GM23338 (cell line): ENCODE results near the gene CACNA1C. TPM values are rescaled to one million over a fixed set of nuclear protein-coding genes. Genes with fewer than 3 reads are reported as not detected.

Experiments used
- ATAC-seq: fragments of 200-7000 bp; cut with Tn5 transposase; 3 replicates; pipeline ENCODE4 v1.9.1; 2020
- DNase-seq: peaks from one replicate; pipeline ENCODE4 v3.0.0-alpha.2; 2015; ENCODE audit warnings: low spot score
- H2AFZ ChIP-seq: fragments of 200-600 bp; sonication (generic); 2 replicates; pipeline ENCODE4 v1.8.0; 2016; ENCODE audit warnings: antibody characterized with exemption, mild to moderate bottlenecking, moderate library complexity
- H3F3A ChIP-seq: fragments of 200-600 bp; sonication (generic); replicated peaks from 2 replicates; pipeline ENCODE4 v1.8.0; 2017; ENCODE audit warnings: antibody characterized with exemption, mixed run types, low read depth
- H3K27ac ChIP-seq: fragments of 200-600 bp; sonication (generic); 2 replicates; pipeline ENCODE4 v1.6.1; 2016; ENCODE audit warnings: low read depth
- H3K27me3 ChIP-seq: fragments of 200-600 bp; sonication (generic); 2 replicates; pipeline ENCODE4 v1.8.0; 2016; ENCODE audit warnings: mild to moderate bottlenecking, mixed run types, moderate library complexity; ENCODE audit not compliant: insufficient read depth
- H3K36me3 ChIP-seq: fragments of 200-600 bp; sonication (generic); 2 replicates; pipeline ENCODE4 v1.8.0; 2016; ENCODE audit warnings: mild to moderate bottlenecking; ENCODE audit not compliant: insufficient read depth
- H3K4me1 ChIP-seq: fragments of 200-600 bp; sonication (generic); 2 replicates; pipeline ENCODE4 v1.8.0; 2016; ENCODE audit warnings: mild to moderate bottlenecking, moderate library complexity; ENCODE audit not compliant: insufficient read depth
- H3K4me2 ChIP-seq: fragments of 200-600 bp; sonication (generic); 2 replicates; pipeline ENCODE4 v1.7.1; 2017; ENCODE audit warnings: mixed run types
- H3K4me3 ChIP-seq: fragments of 200-600 bp; sonication (generic); 2 replicates; pipeline ENCODE4 v1.6.1; 2016; ENCODE audit warnings: mixed run types
- H3K79me2 ChIP-seq: fragments of 200-600 bp; sonication (generic); replicated peaks from 2 replicates; pipeline ENCODE4 v1.8.0; 2017; ENCODE audit warnings: mild to moderate bottlenecking; ENCODE audit not compliant: insufficient read depth
- H3K9me2 ChIP-seq: fragments of 200-600 bp; sonication (generic); 2 replicates; pipeline ENCODE4 v1.8.0; 2017; ENCODE audit not compliant: insufficient read depth
- H4K20me1 ChIP-seq: fragments of 200-600 bp; sonication (generic); replicated peaks from 2 replicates; pipeline ENCODE4 v1.8.0; 2017; ENCODE audit warnings: mild to moderate bottlenecking; ENCODE audit not compliant: insufficient read depth
- H3K27ac Mint-ChIP-seq: 2 replicates; pipeline ENCODE4 v1.8.0; 2020; ENCODE audit warnings: inconsistent platforms, mild to moderate bottlenecking, moderate library complexity, mixed read lengths
- H3K27me3 Mint-ChIP-seq: 3 replicates; pipeline ENCODE4 v1.8.0; 2022; ENCODE audit warnings: low read depth, mild to moderate bottlenecking, moderate library complexity, mixed read lengths, inconsistent platforms; ENCODE audit not compliant: insufficient read depth, poor library complexity
- H3K36me3 Mint-ChIP-seq: 3 replicates; pipeline ENCODE4 v1.8.0; 2021; ENCODE audit warnings: low read depth, mild to moderate bottlenecking, inconsistent platforms, moderate library complexity, mixed read lengths
- H3K4me1 Mint-ChIP-seq: 3 replicates; pipeline ENCODE4 v1.8.0; 2020; ENCODE audit warnings: mild to moderate bottlenecking, inconsistent platforms, mixed read lengths
- H3K4me3 Mint-ChIP-seq: 3 replicates; pipeline ENCODE4 v1.8.0; 2021; ENCODE audit warnings: moderate library complexity, mild to moderate bottlenecking, inconsistent platforms, mixed read lengths
- H3K9me3 Mint-ChIP-seq: 3 replicates; pipeline ENCODE4 v1.8.0; 2020; ENCODE audit warnings: moderate library complexity, mild to moderate bottlenecking, inconsistent platforms, mixed read lengths
- CREB1 ChIP-seq: fragments of 250-450 bp; sonication (Bioruptor Pico); IDR thresholded peaks from 2 replicates; pipeline ENCODE4 v1.5.0; 2020; ENCODE audit warnings: low read depth, mild to moderate bottlenecking, moderate library complexity
- EZH2 ChIP-seq: fragments of 200-600 bp; sonication (generic); IDR thresholded peaks from one replicate; pipeline ENCODE4 v1.8.0; 2017; ENCODE audit warnings: antibody characterized with exemption, mild to moderate bottlenecking, low read depth; ENCODE audit not compliant: unreplicated experiment
- EZH2phosphoT487 ChIP-seq: fragments of 200-600 bp; sonication (generic); IDR thresholded peaks from one replicate; pipeline ENCODE4 v1.8.1; 2018; ENCODE audit warnings: antibody characterized with exemption; ENCODE audit not compliant: unreplicated experiment
- JUNB ChIP-seq: IDR thresholded peaks from one replicate; pipeline ENCODE4 v1.6.1; 2016; ENCODE audit warnings: antibody characterized with exemption; ENCODE audit not compliant: unreplicated experiment
- NANOG ChIP-seq: IDR thresholded peaks from 2 replicates; pipeline ENCODE4 v1.6.1; 2016; ENCODE audit warnings: antibody characterized with exemption, borderline replicate concordance
- POLR2AphosphoS5 ChIP-seq: IDR thresholded peaks from 2 replicates; pipeline ENCODE4 v1.6.1; 2016; ENCODE audit warnings: antibody characterized with exemption, low read depth
- STAT1 ChIP-seq: IDR thresholded peaks from one replicate; pipeline ENCODE4 v1.6.1; 2016; ENCODE audit warnings: antibody characterized with exemption; ENCODE audit not compliant: unreplicated experiment
- ZNF114 ChIP-seq: fragments of 250-450 bp; sonication (Bioruptor Pico); IDR thresholded peaks from 2 replicates; pipeline ENCODE4 v1.5.0; 2020; ENCODE audit warnings: mild to moderate bottlenecking, moderate library complexity
- ZNF331 ChIP-seq: fragments of 250-450 bp; sonication (Bioruptor Pico); IDR thresholded peaks from 2 replicates; pipeline ENCODE4 v1.5.0; 2020; ENCODE audit warnings: low read depth, mild to moderate bottlenecking, moderate library complexity
- polyA plus RNA-seq: library from polyadenylated mRNA; unstranded; fragments of >200 nt; fragmentation: Nextera tagmentation; extraction: Ambion mirVana; gene quantifications from 2 replicates; pipeline ENCODE4 v1.2.1, GENCODE V29; 2016
- total RNA-seq: library from RNA; depleted of rRNA; stranded (reverse); fragments of >200 nt; shearing (Covaris generic); gene quantifications from 2 replicates; pipeline ENCODE4 v1.2.3, GENCODE V29; 2014
- TF ChIP-seq, protein P1 (sequence below): IDR thresholded peaks from one replicate; pipeline ENCODE4 v1.6.1; 2018; ENCODE audit warnings: antibody characterized with exemption; ENCODE audit not compliant: unreplicated experiment
- TF ChIP-seq, protein P2 (sequence below): fragments of 250-450 bp; sonication (Bioruptor Pico); IDR thresholded peaks from 2 replicates; pipeline ENCODE4 v1.5.0; 2020; ENCODE audit warnings: mild to moderate bottlenecking, moderate library complexity
- TF ChIP-seq, protein P3 (sequence below), 2 experiments: fragments of 200-600 bp in 1 of 2; sonication (generic) in 1 of 2; conservative IDR thresholded peaks; 2 replicates each; pipeline versions ENCODE4 v1.5.1 to v1.6.1; 2016 to 2017; ENCODE audit warnings: antibody characterized with exemption in 2 of 2, low read depth in 2 of 2, mild to moderate bottlenecking in 2 of 2, moderate library complexity in 1 of 2
- TF ChIP-seq, protein P4 (sequence below): IDR thresholded peaks from 2 replicates; pipeline ENCODE4 v1.6.1; 2016; ENCODE audit warnings: antibody characterized with exemption

CACNA1C gene
- total and polyA plus RNA-seq, 2 experiments from 2014 or later: 0.78 to 2.1 TPM

DNA sequence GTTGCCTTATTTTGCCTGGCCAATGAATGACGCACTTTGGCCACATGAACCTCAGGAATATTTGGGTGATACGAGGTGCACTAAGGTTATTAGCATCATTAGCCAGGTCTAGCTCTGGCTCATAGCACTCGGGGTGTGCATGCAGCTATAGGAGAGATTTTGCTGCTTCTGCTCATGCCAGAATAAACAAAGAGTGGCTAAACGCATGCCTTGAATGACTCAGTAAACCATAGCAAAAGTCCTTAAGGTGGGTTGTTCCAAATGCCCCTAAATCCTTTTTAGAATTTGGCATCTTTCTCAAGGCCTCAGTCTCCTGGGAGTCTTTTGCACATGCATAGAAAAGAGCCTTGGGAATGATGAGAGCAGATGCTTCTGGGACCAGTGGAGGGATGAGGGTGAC, 398.2 kb downstream of the CACNA1C start:
- Mint-ChIP-seq H3K9me3 (no peaks in the 10 kb centered on the region; the same call in 2 of the 3 replicates), H3K27me3 (peaks cover 10% of the 10 kb centered on the region), H3K4me1 (no peaks in the 10 kb centered on the region), H3K36me3 (no peaks in the 10 kb centered on the region), H3K4me3 (no peak overlapping the region), H3K27ac (no peak overlapping the region)
- Histone ChIP-seq H3K4me2 (no peak overlapping the region), H3K27me3 (no peaks in the 10 kb centered on the region), H3K4me1 (no peaks in the 10 kb centered on the region), H3F3A (no peaks in the 10 kb centered on the region), H2AFZ (no peak overlapping the region), H3K9me2 (no peaks in the 10 kb centered on the region), H3K36me3 (no peaks in the 10 kb centered on the region), H3K4me3 (no peak overlapping the region), H4K20me1 (no peaks in the 10 kb centered on the region), H3K79me2 (no peaks in the 10 kb centered on the region), H3K27ac (no peak overlapping the region)
- ATAC-seq (no peak), DNase-seq (no peak)
- TF ChIP-seq ZNF114 (CRISPR knock-in tag) (no peak), EZH2phosphoT487 (no peak), EZH2 (no peak), NANOG (no peak), JUNB (no peak), ZNF331 (CRISPR knock-in tag) (no peak), STAT1 (no peak), POLR2AphosphoS5 (no peak), CREB1 (CRISPR knock-in tag) (no peak)
- TF ChIP-seq, protein P1, sequence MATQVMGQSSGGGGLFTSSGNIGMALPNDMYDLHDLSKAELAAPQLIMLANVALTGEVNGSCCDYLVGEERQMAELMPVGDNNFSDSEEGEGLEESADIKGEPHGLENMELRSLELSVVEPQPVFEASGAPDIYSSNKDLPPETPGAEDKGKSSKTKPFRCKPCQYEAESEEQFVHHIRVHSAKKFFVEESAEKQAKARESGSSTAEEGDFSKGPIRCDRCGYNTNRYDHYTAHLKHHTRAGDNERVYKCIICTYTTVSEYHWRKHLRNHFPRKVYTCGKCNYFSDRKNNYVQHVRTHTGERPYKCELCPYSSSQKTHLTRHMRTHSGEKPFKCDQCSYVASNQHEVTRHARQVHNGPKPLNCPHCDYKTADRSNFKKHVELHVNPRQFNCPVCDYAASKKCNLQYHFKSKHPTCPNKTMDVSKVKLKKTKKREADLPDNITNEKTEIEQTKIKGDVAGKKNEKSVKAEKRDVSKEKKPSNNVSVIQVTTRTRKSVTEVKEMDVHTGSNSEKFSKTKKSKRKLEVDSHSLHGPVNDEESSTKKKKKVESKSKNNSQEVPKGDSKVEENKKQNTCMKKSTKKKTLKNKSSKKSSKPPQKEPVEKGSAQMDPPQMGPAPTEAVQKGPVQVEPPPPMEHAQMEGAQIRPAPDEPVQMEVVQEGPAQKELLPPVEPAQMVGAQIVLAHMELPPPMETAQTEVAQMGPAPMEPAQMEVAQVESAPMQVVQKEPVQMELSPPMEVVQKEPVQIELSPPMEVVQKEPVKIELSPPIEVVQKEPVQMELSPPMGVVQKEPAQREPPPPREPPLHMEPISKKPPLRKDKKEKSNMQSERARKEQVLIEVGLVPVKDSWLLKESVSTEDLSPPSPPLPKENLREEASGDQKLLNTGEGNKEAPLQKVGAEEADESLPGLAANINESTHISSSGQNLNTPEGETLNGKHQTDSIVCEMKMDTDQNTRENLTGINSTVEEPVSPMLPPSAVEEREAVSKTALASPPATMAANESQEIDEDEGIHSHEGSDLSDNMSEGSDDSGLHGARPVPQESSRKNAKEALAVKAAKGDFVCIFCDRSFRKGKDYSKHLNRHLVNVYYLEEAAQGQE: no peak
- TF ChIP-seq, protein P2, sequence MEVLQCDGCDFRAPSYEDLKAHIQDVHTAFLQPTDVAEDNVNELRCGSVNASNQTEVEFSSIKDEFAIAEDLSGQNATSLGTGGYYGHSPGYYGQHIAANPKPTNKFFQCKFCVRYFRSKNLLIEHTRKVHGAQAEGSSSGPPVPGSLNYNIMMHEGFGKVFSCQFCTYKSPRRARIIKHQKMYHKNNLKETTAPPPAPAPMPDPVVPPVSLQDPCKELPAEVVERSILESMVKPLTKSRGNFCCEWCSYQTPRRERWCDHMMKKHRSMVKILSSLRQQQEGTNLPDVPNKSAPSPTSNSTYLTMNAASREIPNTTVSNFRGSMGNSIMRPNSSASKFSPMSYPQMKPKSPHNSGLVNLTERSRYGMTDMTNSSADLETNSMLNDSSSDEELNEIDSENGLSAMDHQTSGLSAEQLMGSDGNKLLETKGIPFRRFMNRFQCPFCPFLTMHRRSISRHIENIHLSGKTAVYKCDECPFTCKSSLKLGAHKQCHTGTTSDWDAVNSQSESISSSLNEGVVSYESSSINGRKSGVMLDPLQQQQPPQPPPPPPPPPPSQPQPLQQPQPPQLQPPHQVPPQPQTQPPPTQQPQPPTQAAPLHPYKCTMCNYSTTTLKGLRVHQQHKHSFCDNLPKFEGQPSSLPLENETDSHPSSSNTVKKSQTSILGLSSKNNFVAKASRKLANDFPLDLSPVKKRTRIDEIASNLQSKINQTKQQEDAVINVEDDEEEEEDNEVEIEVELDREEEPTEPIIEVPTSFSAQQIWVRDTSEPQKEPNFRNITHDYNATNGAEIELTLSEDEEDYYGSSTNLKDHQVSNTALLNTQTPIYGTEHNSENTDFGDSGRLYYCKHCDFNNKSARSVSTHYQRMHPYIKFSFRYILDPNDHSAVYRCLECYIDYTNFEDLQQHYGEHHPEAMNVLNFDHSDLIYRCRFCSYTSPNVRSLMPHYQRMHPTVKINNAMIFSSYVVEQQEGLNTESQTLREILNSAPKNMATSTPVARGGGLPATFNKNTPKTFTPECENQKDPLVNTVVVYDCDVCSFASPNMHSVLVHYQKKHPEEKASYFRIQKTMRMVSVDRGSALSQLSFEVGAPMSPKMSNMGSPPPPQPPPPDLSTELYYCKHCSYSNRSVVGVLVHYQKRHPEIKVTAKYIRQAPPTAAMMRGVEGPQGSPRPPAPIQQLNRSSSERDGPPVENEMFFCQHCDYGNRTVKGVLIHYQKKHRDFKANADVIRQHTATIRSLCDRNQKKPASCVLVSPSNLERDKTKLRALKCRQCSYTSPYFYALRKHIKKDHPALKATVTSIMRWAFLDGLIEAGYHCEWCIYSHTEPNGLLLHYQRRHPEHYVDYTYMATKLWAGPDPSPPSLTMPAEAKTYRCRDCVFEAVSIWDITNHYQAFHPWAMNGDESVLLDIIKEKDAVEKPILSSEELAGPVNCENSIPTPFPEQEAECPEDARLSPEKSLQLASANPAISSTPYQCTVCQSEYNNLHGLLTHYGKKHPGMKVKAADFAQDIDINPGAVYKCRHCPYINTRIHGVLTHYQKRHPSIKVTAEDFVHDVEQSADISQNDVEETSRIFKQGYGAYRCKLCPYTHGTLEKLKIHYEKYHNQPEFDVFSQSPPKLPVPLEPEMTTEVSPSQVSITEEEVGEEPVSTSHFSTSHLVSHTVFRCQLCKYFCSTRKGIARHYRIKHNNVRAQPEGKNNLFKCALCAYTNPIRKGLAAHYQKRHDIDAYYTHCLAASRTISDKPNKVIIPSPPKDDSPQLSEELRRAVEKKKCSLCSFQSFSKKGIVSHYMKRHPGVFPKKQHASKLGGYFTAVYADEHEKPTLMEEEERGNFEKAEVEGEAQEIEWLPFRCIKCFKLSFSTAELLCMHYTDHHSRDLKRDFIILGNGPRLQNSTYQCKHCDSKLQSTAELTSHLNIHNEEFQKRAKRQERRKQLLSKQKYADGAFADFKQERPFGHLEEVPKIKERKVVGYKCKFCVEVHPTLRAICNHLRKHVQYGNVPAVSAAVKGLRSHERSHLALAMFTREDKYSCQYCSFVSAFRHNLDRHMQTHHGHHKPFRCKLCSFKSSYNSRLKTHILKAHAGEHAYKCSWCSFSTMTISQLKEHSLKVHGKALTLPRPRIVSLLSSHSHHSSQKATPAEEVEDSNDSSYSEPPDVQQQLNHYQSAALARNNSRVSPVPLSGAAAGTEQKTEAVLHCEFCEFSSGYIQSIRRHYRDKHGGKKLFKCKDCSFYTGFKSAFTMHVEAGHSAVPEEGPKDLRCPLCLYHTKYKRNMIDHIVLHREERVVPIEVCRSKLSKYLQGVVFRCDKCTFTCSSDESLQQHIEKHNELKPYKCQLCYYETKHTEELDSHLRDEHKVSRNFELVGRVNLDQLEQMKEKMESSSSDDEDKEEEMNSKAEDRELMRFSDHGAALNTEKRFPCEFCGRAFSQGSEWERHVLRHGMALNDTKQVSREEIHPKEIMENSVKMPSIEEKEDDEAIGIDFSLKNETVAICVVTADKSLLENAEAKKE (CRISPR knock-in tag): no peak
- TF ChIP-seq, protein P3, sequence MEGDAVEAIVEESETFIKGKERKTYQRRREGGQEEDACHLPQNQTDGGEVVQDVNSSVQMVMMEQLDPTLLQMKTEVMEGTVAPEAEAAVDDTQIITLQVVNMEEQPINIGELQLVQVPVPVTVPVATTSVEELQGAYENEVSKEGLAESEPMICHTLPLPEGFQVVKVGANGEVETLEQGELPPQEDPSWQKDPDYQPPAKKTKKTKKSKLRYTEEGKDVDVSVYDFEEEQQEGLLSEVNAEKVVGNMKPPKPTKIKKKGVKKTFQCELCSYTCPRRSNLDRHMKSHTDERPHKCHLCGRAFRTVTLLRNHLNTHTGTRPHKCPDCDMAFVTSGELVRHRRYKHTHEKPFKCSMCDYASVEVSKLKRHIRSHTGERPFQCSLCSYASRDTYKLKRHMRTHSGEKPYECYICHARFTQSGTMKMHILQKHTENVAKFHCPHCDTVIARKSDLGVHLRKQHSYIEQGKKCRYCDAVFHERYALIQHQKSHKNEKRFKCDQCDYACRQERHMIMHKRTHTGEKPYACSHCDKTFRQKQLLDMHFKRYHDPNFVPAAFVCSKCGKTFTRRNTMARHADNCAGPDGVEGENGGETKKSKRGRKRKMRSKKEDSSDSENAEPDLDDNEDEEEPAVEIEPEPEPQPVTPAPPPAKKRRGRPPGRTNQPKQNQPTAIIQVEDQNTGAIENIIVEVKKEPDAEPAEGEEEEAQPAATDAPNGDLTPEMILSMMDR (conservative IDR thresholded peaks at IDR 0.05; ENCODE audit: low read depth in 2 of 2): no peak
- TF ChIP-seq, protein P4, sequence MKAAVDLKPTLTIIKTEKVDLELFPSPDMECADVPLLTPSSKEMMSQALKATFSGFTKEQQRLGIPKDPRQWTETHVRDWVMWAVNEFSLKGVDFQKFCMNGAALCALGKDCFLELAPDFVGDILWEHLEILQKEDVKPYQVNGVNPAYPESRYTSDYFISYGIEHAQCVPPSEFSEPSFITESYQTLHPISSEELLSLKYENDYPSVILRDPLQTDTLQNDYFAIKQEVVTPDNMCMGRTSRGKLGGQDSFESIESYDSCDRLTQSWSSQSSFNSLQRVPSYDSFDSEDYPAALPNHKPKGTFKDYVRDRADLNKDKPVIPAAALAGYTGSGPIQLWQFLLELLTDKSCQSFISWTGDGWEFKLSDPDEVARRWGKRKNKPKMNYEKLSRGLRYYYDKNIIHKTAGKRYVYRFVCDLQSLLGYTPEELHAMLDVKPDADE: no peak
